Trophoblast cell (in vitro differentiated cells and primary cell): ENCODE measurements around the gene DNM3.

Experiments
- DNase-seq, 2 donors: peaks; one replicate each; pipeline ENCODE4 v3.0.0-alpha.2; 2016
- H2AFZ ChIP-seq: 2 replicates; pipeline ENCODE4 v1.6.1; 2013; ENCODE audit warnings: low read length, moderate library complexity, mild to moderate bottlenecking; ENCODE audit not compliant: insufficient read depth, poor library complexity
- H2AK5ac ChIP-seq: 2 replicates; pipeline ENCODE4 v1.6.1; 2013; ENCODE audit warnings: mild to moderate bottlenecking, low read length
- H2BK120ac ChIP-seq: 2 replicates; pipeline ENCODE4 v1.6.1; 2013; ENCODE audit warnings: low read length, mild to moderate bottlenecking, moderate library complexity; ENCODE audit not compliant: insufficient read depth, poor library complexity
- H2BK12ac ChIP-seq: 2 replicates; pipeline ENCODE4 v1.6.1; 2013; ENCODE audit warnings: mild to moderate bottlenecking, low read length, moderate library complexity
- H2BK5ac ChIP-seq: 2 replicates; pipeline ENCODE4 v1.6.1; 2013; ENCODE audit warnings: low read length, low read depth, moderate library complexity, mild to moderate bottlenecking; ENCODE audit not compliant: poor library complexity
- H3K14ac ChIP-seq: 2 replicates; pipeline ENCODE4 v1.6.1; 2013; ENCODE audit warnings: mild to moderate bottlenecking, low read length
- H3K18ac ChIP-seq: 2 replicates; pipeline ENCODE4 v1.6.1; 2013; ENCODE audit warnings: mild to moderate bottlenecking, low read length
- H3K23ac ChIP-seq: 2 replicates; pipeline ENCODE4 v1.6.1; 2013; ENCODE audit warnings: low read length
- H3K27ac ChIP-seq: 2 replicates; pipeline ENCODE4 v1.5.1; 2013; ENCODE audit warnings: low read depth, mild to moderate bottlenecking, inconsistent platforms, low read length, moderate library complexity
- H3K27me3 ChIP-seq: 2 replicates; pipeline ENCODE4 v1.6.1; 2013; ENCODE audit warnings: inconsistent platforms, mild to moderate bottlenecking, low read length, moderate library complexity; ENCODE audit not compliant: insufficient read depth
- H3K36me3 ChIP-seq, 2 experiments: 1 replicate in 1 of 2; 2 replicates in 1 of 2; pipeline ENCODE4 v1.6.1; 2013; ENCODE audit warnings: low read length in 2 of 2, mild to moderate bottlenecking in 2 of 2, moderate library complexity in 1 of 2; ENCODE audit not compliant: insufficient read depth in 2 of 2, control insufficient read depth in 1 of 2
- H3K4ac ChIP-seq: 2 replicates; pipeline ENCODE4 v1.6.1; 2013; ENCODE audit warnings: low read depth, mild to moderate bottlenecking, low read length, moderate library complexity
- H3K4me1 ChIP-seq, 2 experiments: 1 replicate in 1 of 2; 2 replicates in 1 of 2; pipeline ENCODE4 v1.6.1; 2013; ENCODE audit warnings: low read length in 2 of 2, mild to moderate bottlenecking in 2 of 2, moderate library complexity in 1 of 2; ENCODE audit not compliant: insufficient read depth in 2 of 2, control insufficient read depth in 1 of 2
- H3K4me2 ChIP-seq: 2 replicates; pipeline ENCODE4 v1.6.1; 2013; ENCODE audit warnings: inconsistent platforms, mild to moderate bottlenecking, low read length, moderate library complexity
- H3K4me3 ChIP-seq: 2 replicates; pipeline ENCODE4 v1.5.1; 2013; ENCODE audit warnings: mild to moderate bottlenecking, low read depth, low read length, inconsistent platforms
- H3K79me1 ChIP-seq: one replicate; pipeline ENCODE4 v1.6.1; 2013; ENCODE audit warnings: low read length
- H3K79me2 ChIP-seq: 2 replicates; pipeline ENCODE4 v1.6.1; 2013; ENCODE audit warnings: low read length, mild to moderate bottlenecking; ENCODE audit not compliant: control insufficient read depth, insufficient read depth, poor library complexity
- H3K9ac ChIP-seq: 2 replicates; pipeline ENCODE4 v1.6.1; 2013; ENCODE audit warnings: mild to moderate bottlenecking, low read length
- H3K9me3 ChIP-seq: 2 replicates; pipeline ENCODE4 v1.6.1; 2013; ENCODE audit warnings: low read depth, mild to moderate bottlenecking, control low read depth, inconsistent platforms, low read length; ENCODE audit not compliant: insufficient read depth
- H4K12ac ChIP-seq: 2 replicates; pipeline ENCODE4 v1.6.1; 2013; ENCODE audit warnings: low read depth, mild to moderate bottlenecking, low read length, moderate library complexity
- H4K8ac ChIP-seq: 2 replicates; pipeline ENCODE4 v1.6.1; 2013; ENCODE audit warnings: low read depth, mild to moderate bottlenecking, low read length, moderate library complexity
- H4K91ac ChIP-seq: one replicate; pipeline ENCODE4 v1.6.1; 2013; ENCODE audit warnings: low read depth, mild to moderate bottlenecking, low read length, moderate library complexity
- WGBS: extraction: QIAGEN DNeasy Blood & Tissue Kit; methylation state at CpG from one replicate; pipeline ENCODE4 v1.1.7; 2013; ENCODE audit warnings: missing lambda C conversion rate; ENCODE audit not compliant: insufficient read length, insufficient coverage; ENCODE audit errors: extremely low coverage; 5-methylcytosine and 5-hydroxymethylcytosine counted together

DNM3 gene

DNA sequence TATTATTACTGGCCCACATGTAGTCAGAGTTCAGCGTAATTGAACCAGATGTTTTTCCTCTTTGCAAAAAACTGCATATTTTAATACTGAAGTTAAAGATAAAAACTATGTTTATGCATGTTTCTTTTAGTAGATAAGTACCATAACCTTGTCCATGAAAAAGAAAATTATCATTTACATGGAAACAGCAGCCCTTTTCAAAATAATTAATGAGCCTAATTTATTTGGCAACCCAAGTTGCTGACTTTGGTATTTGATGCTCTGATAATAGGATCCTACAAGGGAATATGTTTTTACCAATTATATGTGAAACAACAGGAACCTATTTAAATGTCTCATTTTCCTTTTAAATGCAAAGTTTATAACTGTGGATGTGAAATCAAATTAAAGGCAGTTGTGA is 297.9 kb downstream of the DNM3 start:
- H3K27ac ChIP-seq = no peak overlapping the region
- whole genome bisulfite sequencing = no CpG with 5 or more reads among the region's 1 CpG
- H3K9ac ChIP-seq = no peak overlapping the region
- DNase-seq = no peak
- no peak overlapping the region for H4K91ac ChIP-seq
- H3K4ac ChIP-seq = no peak overlapping the region
- H3K9me3 ChIP-seq = no peaks in the 10 kb centered on the region
- H2AK5ac ChIP-seq = no peak overlapping the region
- no peak overlapping the region for H3K18ac ChIP-seq
- H3K36me3 ChIP-seq = no peaks in the 10 kb centered on the region
- peaks cover 1% of the 10 kb centered on the region for H3K79me1 ChIP-seq
- no peak overlapping the region for H4K8ac ChIP-seq
- H2AFZ ChIP-seq = no peak overlapping the region
- no peak overlapping the region for H2BK5ac ChIP-seq
- H3K4me1 ChIP-seq = peaks cover 1% of the 10 kb centered on the region in 2 experiments
- no peak overlapping the region for H3K14ac ChIP-seq
- H3K4me3 ChIP-seq = no peak overlapping the region
- no peak overlapping the region for H2BK12ac ChIP-seq
- H3K23ac ChIP-seq = no peak overlapping the region
- peaks cover under 1% of the 10 kb centered on the region for H3K79me2 ChIP-seq
- no peak overlapping the region for H4K12ac ChIP-seq
- H3K4me2 ChIP-seq = no peak overlapping the region
- H2BK120ac ChIP-seq = no peak overlapping the region
- H3K27me3 ChIP-seq = no peaks in the 10 kb centered on the region

- Histone ChIP-seq H3K4me2 (no peak overlapping the region), H3K9me3 (no peaks in the 10 kb centered on the region), H3K9ac (no peak overlapping the region), H3K79me1 (peaks cover 6% of the 10 kb centered on the region), H2AFZ (no peak overlapping the region), H3K4me3 (no peak overlapping the region), H3K36me3 (no peaks in the 10 kb centered on the region), H4K12ac (no peak overlapping the region), H3K4me1 (peaks cover 6 to 8% of the 10 kb centered on the region in 2 experiments), H3K27ac (no peak overlapping the region), H2BK120ac (no peak overlapping the region), H4K91ac (no peak overlapping the region), H2AK5ac (no peak overlapping the region), H3K27me3 (no peaks in the 10 kb centered on the region), H3K14ac (no peak overlapping the region), H2BK12ac (no peak overlapping the region), H3K4ac (no peak overlapping the region), H3K79me2 (peaks cover 3% of the 10 kb centered on the region), H4K8ac (no peak overlapping the region), H3K23ac (no peak overlapping the region), H3K18ac (no peak overlapping the region), H2BK5ac (no peak overlapping the region)
- WGBS = no CpG with 5 or more reads among the region's 3 CpGs
- DNase-seq = no peak
Measured at GRCh38 chr1:172140072-172140471, 298.8 kb downstream of the DNM3 start.

- H3K4me2 ChIP-seq = no peak overlapping the region
- no peak overlapping the region for H2BK5ac ChIP-seq
- H3K79me1 ChIP-seq = peaks cover 6% of the 10 kb centered on the region
- H3K14ac ChIP-seq = no peak overlapping the region
- no peak overlapping the region for H2AFZ ChIP-seq
- H3K27me3 ChIP-seq = no peaks in the 10 kb centered on the region
- no peak overlapping the region for H3K18ac ChIP-seq
- H3K79me2 ChIP-seq = peaks cover 3% of the 10 kb centered on the region
- no peak overlapping the region for H2AK5ac ChIP-seq
- no peak overlapping the region for H4K12ac ChIP-seq
- H3K27ac ChIP-seq = no peak overlapping the region
- no peak overlapping the region for H3K4ac ChIP-seq
- no peak overlapping the region for H4K91ac ChIP-seq
- no peak overlapping the region for H3K23ac ChIP-seq
- H3K4me1 ChIP-seq = peaks cover 6 to 11% of the 10 kb centered on the region in 2 experiments
- no peak overlapping the region for H2BK120ac ChIP-seq
- no peaks in the 10 kb centered on the region for H3K9me3 ChIP-seq
- H4K8ac ChIP-seq = no peak overlapping the region
- no peaks in the 10 kb centered on the region for H3K36me3 ChIP-seq
- no peak overlapping the region for H3K9ac ChIP-seq
- H2BK12ac ChIP-seq = no peak overlapping the region
- no peak for DNase-seq
- H3K4me3 ChIP-seq = no peak overlapping the region
Measured at GRCh38 chr1:172140591-172140990, 299.3 kb downstream of the DNM3 start.

DNA sequence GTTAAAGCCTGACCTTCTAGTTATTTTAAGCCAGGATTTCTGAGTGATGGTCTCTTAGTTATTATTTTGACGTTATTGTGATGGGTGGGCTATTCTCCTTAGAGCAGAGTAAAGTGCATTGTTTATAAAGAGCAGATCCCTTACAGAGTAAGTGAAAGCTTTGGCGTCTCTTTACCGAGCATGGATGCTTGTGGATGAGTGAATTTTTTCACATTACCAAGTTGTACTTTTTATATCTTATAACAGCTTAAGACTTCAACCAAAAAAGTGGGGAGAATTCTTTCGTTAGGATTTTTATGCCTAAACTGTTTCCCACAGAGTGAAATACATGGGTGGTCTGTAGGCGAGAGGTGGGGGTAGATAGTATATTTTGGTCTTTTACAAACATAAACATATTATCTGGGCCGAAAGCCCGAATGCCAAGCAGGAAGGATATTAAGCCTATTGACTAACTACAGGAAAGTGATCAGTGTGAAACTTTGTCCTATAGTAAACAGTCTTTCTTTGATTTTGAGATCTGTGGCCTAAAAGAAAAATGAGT is 300.1 kb downstream of the DNM3 start:
- no peaks in the 10 kb centered on the region for H3K27me3 ChIP-seq
- no peak overlapping the region for H2BK12ac ChIP-seq
- H4K12ac ChIP-seq = no peak overlapping the region
- no peak overlapping the region for H3K14ac ChIP-seq
- H3K79me1 ChIP-seq = peaks cover 6% of the 10 kb centered on the region
- WGBS = no CpG with 5 or more reads among the region's 7 CpGs
- no peak overlapping the region for H2BK5ac ChIP-seq
- no peak overlapping the region for H4K91ac ChIP-seq
- H3K9ac ChIP-seq = no peak overlapping the region
- peaks cover 6 to 11% of the 10 kb centered on the region in 2 experiments for H3K4me1 ChIP-seq
- no peak overlapping the region for H3K27ac ChIP-seq
- H3K9me3 ChIP-seq = no peaks in the 10 kb centered on the region
- H2BK120ac ChIP-seq = no peak overlapping the region
- H3K4me3 ChIP-seq = no peak overlapping the region
- no peak for DNase-seq
- peaks cover 3% of the 10 kb centered on the region for H3K79me2 ChIP-seq
- H2AK5ac ChIP-seq = no peak overlapping the region
- no peak overlapping the region for H3K4me2 ChIP-seq
- no peak overlapping the region for H4K8ac ChIP-seq
- no peak overlapping the region for H3K23ac ChIP-seq
- H3K36me3 ChIP-seq = no peaks in the 10 kb centered on the region
- no peak overlapping the region for H3K18ac ChIP-seq
- H2AFZ ChIP-seq = no peak overlapping the region
- no peak overlapping the region for H3K4ac ChIP-seq
